NCI-H187 (cell line): ENCODE results near the gene KRTAP5-9.
"Not testable (repeated sequence)": the region's sequence is repeated elsewhere in the genome, so short reads cannot be mapped to it uniquely, and the experiment has no call there.

ENCODE experiments used
- DNase-seq, 2 experiments: peaks; one replicate each; lab custom pipeline; 2025; lab: John Stamatoyannopoulos, UW

Gene KRTAP5-9

GRCh38 chr11:71548120-71548519 is at the start of gene KRTAP5-9:
Gene KRTAP5-9, plus strand, starts transcription at chr11:71548420. Its CDS starts 238 bp downstream, at chr11:71548658.
- no peak for DNase-seq

DNA sequence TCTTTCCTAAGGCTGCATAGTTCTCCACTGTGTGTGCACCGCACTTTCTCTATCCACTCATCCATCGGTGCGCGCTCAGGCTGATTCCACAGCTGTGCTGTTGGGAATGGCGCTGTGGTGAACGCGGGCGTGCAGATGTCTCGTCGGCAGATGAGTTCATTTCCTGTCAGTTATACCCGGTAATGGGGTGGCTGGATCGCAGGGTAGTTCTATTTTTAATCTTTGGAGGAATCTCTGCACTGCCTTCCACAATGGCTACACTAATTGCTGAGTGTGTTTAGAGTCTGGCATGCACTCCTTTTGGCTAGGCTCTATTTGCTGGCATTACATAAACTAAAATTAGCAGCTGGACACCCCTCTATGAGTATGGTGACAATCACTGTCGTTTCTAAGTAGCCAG is 49.1 kb upstream of the KRTAP5-9 start:
- no peak for DNase-seq

DNA sequence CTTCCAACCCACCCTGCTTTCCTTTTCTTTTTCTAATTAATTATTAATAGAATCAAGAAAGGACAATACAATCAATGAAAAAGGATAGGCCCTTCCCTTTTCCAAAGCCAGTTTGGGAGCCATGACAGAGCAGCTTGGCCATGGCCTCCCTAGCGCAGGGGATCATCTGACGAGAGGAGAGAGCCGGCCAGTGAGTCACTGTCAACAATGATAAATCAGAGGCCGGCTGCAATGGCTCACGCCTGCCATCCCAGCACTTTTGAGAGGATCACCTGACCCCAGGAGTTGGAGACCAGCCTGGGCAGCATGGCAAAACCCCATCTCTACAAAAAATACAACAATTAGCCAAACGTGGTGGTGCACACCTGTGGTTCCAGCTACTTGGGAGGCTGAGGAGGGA is 48.7 kb upstream of the KRTAP5-9 start:
- DNase-seq, result no peak

DNA sequence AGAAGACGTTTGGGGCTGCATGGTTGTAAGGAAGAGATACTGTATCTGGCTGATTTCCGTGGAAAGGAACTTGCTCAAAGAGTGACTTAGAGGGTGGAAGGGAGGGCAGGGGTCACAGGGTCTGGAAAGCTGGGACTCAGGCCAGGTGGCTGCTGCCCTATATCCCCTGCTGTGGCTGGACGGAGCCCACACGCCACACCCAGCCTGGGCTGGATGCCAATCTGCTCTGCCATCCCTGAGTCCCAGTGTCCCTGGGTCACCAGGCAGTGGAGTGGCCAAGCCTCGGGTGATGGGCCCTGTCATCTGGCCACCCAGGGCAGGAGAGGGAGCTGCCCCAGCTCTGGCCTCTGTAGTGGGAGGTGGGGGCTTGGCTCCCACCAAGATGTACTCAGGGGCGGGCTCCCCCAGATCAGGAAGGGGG is 47.6 kb upstream of the KRTAP5-9 start:
- no peak for DNase-seq

DNA sequence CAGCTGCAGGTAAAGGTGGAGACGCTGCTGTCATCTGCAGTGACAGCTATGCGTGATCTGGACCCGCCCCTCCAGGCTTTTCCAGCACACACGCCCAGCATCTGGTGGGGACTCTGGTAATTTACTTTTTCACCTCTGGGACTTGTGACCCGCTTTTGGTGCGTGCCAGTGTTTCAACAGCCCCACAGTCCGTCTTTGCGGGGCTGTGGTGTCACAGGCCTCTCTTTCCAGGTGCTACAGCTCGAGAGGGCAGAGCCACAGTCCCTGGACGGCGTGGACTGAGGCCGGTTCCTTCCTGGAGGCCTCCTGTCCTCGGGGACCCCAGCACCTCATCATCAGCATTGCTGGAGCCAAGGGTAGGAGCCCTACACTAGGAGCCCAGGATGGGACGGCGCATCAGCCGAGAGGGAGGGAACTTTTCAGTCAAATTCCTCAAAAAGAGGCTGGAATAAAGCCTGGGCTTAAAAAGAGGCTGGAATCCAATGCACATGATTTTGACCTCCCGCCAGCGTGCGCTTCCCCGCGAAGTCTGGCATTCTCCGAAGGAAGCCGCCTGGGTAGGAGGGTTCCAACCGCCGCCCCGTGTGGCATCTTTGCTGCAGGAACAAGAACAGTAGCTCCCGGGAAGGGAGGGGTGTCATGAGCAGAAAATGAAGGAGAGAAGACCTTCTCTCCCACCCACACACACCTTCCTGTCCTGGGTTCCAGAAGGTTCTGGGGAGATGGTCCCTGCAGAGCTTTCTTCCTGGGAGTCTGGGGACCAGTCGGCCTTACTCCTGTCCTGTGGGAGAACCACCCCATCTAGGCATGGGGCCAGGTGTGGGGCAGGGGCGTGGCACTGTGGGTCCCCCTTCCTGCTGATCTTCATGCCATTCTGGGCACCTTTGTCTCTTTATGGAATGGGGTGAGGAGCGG is 46.9 kb upstream of the KRTAP5-9 start:
- no peak for DNase-seq

GRCh38 chr11:71502026-71502425 is 46.2 kb upstream of the KRTAP5-9 start:
- DNase-seq, result no peak

DNA sequence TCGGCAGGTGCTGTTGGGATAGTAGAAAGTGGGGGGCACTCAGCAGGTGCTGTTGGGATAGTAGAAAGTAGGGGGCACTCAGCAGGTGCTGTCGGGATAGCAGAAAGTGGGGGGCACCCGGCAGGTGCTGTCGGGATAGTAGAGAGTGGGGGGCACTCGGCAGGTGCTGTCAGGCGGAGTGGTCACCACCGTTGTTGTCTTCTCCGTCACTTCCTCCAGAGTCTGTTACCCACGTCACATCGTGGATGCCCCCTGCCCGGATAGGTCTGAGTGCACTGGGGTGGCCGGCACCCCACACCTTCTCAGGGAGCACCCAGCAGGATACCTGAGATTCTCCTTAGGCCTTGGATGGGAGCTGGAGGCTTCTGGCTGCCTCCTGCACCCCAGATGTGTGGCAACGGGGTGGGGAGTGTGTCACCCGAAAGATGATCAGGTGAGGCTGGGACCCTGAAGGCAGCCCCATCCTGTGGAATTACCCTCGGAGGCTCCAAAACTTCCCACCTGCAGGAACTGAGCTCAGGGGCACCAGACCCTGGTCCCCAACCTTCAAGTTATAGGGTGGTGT is 45.3 kb upstream of the KRTAP5-9 start:
- DNase-seq, result no peak

GRCh38 chr11:71504531-71504930 is 43.7 kb upstream of the KRTAP5-9 start:
- DNase-seq, result no peak

GRCh38 chr11:71505001-71505400 is 43.2 kb upstream of the KRTAP5-9 start:
- DNase-seq, result no peak

DNA sequence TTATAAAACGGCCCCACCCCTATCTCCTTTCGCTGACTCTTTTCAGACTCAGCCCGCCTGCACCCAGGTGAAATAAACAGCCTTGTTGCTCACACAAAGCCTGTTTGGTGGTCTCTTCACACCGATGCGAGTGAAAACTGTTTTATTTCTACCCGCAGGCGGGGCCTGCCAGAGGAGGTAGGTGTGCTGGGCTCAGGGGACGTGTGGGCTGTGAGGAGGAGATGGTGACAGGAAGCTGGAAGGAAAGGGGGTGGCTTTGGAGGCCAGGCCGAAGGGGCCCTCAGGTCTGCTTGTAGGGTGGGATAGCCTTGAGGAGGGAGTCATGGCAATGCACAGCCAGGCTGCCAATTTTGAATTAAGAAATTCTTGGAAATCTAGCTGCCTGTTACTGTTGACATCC is 42.4 kb upstream of the KRTAP5-9 start:
- DNase-seq, result no peak

- no peak for DNase-seq
Measured at GRCh38 chr11:71507102-71507501, 41.1 kb upstream of the KRTAP5-9 start.

- no peak for DNase-seq
Measured at GRCh38 chr11:71518506-71519471, 29.4 kb upstream of the KRTAP5-9 start.

- DNase-seq, result no peak
Measured at GRCh38 chr11:71519546-71519945, 28.7 kb upstream of the KRTAP5-9 start.

GRCh38 chr11:71525188-71525937 is 22.9 kb upstream of the KRTAP5-9 start:
- no peak for DNase-seq

GRCh38 chr11:71525938-71526495 is 22.2 kb upstream of the KRTAP5-9 start:
- DNase-seq, result no peak

- not testable (repeated sequence) for DNase-seq
Measured at GRCh38 chr11:71526796-71527575, 21.2 kb upstream of the KRTAP5-9 start, which contains the start of gene KRTAP5-7. Gene KRTAP5-7, plus strand, starts transcription at chr11:71527267. Its CDS starts 34 bp downstream, at chr11:71527301.

DNA sequence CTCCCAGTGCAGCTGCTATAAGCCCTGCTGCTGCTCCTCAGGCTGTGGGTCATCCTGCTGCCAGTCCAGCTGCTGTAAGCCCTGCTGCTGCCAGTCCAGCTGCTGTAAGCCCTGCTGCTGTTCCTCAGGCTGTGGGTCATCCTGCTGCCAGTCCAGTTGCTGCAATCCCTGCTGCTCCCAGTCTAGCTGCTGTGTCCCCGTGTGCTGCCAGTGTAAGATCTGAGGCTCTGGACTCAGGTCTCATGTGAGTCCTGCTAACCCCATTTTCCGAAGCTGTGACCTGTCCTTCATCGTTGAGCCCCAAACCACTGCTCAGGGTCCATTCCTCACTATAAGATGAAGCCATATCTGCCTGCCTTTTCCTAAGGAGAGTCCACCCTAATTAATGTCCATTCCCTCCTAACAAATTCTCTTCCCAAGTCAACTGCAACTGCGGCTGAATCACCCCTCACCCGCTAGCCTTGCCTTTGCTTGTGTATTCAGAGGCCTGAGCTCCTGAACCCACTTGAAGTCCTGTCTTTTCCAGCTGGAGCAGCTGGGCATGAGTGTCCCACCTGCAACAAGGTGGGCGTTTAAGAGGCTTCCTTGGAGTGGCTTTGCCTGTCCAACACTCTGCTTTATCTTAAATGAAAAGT is 20.5 kb upstream of the KRTAP5-9 start:
- DNase-seq, result no peak

DNA sequence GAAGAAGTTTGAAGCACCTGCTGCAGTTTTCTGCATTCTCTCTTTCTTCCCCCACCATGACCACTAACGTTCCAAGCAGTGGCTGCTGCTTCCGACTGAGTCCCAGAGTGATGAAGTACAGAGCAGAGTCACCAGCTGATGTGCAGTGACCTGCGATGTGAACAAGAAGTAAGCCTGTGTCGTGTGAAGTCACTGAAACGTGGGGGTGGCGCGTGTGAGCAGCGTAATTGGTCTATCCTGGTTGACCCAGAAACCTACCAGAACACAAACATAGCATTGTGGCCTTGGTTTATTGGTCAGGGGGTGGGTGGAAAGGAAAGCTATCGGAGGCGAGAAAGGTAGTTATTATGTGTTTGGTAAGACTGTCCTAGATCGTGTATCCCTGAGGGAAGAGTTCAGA is 17.6 kb upstream of the KRTAP5-9 start:
- no peak for DNase-seq

DNA sequence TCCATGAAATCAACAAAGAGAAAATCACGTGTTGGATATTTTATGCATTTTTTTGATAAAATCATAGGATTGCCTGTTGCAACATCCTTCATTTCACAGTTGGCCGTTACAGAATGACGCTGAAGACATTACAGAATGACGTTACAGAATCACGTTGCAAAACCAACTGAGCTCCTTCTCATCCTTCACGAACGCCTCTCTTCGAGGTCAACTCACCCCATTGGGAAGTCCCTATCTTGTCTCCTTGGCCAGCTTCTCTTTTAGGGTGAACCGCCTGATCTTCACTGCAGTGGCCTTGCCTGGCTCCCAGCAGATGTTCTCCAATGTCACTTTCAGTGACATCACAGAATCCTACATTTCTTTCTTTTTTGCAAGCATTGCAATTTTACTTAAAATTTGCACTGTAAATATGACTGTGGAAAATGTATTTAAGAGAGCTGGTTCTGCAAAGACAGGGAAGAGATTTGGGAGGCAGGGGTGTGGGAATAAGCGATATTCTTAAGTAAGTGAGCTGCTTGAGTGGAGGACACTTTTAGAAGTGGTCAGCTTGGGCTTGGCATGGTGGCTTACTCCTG is 16.1 kb upstream of the KRTAP5-9 start:
- no peak for DNase-seq
